GM18870 (cell line): Measurements from ENCODE around the gene LARGE1.

Experiments used
- ATAC-seq: cut with Tn5 transposase; IDR thresholded peaks from one replicate; pipeline ENCODE4 v1.9.1; 2021; ENCODE audit warnings: moderate library complexity; ENCODE audit not compliant: unreplicated experiment

The LARGE1 gene

GRCh38 chr22:33678523-33678922 lies 241.8 kb downstream of the LARGE1 start:
- ATAC-seq = no peak

- no peak for ATAC-seq
These were observed 242.7 kb downstream of the LARGE1 start for GRCh38 chr22:33677536-33677935.

GRCh38 chr22:33674357-33674756 lies 245.9 kb downstream of the LARGE1 start:
- ATAC-seq = no peak

DNA sequence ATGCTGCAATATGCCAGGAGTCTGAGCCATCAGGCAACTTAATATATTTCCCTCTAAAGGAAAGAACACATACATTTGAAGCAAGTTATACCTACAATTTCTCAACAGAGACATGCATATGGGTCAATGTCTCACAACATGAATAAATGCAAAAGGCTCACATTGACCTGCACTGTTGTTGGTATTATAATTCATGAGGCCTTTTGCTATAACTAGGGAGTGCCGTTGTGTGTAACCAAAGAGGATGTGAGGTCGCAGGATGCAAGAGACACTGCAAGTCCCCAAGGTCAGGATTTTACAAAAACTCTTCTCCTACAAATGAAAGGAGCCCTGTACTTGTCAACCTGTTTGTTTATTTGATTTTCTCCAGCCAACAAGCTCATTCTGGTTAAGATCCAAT lies 250.5 kb downstream of the LARGE1 start:
- ATAC-seq = no peak

GRCh38 chr22:33666961-33667619 lies 253.2 kb downstream of the LARGE1 start:
- no peak for ATAC-seq

- no peak for ATAC-seq
These were observed 253.9 kb downstream of the LARGE1 start for GRCh38 chr22:33666279-33666960.

- no peak for ATAC-seq
These were observed 260.8 kb downstream of the LARGE1 start for GRCh38 chr22:33659448-33659847.

DNA sequence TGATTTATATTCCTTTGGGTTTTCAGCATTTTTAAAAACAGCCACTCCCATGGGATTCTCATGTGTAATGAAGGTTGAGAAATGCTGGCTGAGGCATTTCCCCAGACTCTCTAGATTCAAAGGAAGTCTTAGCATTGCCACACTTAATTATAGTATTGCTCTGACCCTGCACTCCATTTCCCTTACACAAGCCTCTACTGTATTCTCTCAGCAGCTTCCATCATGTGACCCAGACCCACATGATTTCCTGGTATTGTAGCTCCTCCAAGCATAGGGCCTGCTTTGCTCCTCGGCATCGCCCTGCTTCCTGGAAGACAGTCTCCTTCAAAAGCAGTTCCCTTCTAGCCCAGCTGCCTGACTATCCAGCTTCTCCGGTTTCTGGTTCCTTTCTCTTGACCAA lies 261.5 kb downstream of the LARGE1 start:
- ATAC-seq = no peak

DNA sequence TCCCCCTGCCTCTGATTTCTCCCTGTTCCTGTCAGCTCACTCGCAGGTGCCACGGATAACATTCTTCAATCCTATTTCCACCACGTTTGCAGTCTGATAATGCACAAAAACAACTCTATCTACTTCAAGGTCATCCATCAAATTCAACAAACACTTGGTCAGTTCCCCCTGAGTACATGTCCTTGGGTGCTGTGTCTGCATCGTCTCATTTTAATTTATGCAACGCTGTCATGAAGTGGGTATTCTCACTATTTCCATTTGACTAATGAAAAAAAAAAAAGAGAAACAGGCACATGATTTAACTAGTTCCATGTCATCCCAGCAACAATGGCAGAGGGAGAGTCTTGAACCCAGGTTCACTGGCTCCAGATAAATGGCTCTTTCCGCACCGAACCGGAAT lies 262.6 kb downstream of the LARGE1 start:
- no peak for ATAC-seq

GRCh38 chr22:33656808-33657628 lies 263.3 kb downstream of the LARGE1 start:
- ATAC-seq = no peak

DNA sequence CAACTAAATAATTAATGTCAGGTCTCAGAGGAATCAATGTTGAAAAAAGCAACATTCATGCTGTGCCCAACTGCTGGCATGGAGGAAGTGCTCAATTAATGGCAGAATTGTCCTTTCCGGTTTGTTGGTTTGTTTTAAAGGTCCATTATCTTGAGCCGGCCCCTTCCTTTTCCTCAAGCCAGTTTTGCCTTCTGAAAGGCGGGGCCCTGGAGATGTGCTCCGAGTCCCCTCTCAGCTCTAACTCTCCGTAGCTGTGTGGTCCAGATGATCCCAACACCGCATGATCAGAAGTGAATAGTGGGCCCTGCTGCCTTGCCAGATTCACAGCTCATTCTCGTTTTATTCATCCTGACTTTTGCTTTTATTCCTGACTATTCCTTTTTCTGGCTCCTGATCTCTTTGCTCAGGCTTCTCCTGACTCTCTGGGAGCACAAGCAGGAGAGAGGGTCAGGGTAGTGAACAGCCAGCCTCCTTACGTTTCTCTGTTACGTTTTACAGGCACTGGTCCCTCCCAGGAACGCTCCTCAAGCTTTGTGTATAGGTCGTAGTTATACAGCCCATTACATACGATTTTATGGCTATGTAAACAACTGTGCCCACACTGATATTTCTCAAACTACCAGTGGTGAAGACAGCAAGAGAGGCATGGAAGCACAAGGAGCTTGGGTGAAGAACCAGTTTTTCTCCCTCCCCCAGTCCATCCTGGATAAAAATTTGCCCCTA lies 265.9 kb downstream of the LARGE1 start:
- ATAC-seq = no peak

DNA sequence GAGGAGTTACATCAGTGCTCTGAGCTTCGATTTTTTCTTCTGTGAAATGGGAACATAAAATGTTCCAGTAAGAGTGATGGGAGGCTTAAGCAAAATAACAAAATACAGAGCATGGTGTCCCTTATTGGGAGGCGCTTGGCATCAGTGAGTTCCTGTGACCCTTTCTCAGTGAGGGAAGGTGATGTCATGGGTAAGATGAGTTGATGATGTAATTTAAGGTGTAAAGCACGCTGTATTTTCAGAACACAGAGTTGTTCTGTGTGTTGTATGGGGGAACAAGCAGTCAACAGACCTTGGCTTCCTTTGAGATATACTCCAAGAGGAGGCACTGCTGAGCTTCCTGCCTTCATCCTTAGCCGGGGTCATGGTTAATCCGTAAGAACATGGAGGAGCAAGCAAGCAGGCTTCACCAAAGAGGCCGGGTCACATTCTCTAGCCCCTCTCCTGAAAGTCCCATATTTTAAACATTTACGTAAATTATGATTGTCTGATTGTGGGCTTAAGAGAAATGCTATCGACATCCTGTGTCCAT lies 266.7 kb downstream of the LARGE1 start:
- no peak for ATAC-seq

DNA sequence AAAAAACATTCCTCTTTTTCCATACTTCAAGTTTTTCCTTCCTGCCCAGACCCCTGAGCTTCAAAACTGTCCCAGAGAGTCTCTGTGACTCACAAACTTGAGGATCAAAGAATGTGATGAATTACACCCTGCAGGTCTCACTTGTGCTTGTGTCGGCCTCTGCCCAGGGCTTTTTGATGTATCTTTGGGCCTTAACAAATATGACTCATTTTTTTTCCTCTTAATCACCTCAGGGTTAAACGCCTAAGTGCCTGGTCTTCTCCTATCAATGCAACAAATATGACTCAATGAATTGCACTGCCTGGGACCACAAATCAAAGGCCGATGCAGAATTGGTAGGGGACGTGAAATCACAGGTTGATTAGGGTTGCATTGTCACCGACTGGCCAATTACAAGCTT lies 267.7 kb downstream of the LARGE1 start:
- no peak for ATAC-seq

DNA sequence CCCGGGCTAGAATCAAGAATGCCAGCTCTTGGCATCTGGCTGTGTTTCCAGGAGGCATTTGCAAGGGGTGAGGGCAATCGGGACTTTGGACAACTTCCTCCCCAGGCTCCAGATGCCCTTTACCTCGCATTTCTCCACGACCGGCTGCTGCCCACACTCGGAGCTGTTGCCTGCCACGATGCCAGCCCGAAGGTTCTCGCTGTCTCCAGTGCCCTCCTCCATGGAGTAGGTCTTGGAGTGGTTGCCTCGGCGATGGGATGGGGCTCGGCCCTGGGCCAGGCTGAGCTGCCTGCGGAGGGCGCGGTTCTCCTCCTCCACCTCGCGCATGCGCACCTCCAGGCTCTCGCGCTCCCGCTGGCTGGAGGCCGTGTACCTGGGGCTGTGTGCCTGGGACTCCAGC lies 270.0 kb downstream of the LARGE1 start:
- ATAC-seq = no peak

GRCh38 chr22:33648478-33648877 lies 271.8 kb downstream of the LARGE1 start:
- no peak for ATAC-seq

DNA sequence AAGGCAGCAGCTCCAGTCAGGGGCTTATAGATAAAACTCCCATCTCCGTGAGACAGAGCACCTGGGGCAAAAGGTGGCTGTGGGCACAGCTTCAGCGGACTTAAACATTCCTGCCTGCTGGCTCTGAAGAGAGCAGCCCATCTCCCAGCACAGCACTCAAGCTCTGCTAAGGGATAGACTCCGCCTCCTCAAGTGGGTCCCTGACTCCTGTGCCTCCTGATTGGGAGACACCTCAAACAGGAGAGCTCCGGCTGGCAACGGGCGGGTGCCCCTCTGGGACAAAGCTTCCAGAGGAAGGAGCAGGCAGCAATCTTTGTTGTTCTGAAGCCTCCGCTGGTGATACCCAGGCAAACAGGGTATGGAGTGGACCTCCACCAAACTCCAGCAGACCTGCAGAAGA lies 279.4 kb downstream of the LARGE1 start:
- no peak for ATAC-seq

DNA sequence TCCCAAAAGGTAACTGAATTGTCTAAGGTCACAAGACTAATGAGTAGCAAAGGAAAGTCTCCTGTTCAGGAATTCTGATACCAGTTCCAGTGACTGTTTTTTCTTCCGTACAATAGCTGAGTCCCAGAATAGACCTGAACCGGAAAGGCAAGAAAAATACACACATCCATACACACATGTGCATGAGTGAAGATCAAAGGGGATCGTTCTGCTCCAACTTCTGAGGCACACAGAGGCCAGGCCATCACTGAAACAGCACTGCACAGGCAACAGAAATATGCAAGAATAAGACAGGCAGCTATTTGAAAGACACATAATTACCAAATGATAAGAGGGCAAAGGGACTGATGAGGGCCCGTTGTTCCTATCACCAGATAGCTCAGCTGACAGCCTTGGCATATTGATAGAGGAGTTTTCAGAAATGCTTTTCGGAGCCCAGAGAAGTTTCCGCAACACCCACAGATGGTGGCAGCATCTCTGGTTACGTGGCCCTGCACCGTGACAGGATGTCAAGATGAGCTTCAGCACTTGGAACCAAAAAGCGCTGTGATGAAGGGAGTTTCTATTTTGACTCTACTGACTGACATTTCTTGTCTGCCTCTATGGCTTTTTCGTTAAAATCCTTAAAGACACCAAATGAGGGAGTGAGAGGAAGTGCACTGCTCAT lies 280.6 kb downstream of the LARGE1 start:
- no peak for ATAC-seq

DNA sequence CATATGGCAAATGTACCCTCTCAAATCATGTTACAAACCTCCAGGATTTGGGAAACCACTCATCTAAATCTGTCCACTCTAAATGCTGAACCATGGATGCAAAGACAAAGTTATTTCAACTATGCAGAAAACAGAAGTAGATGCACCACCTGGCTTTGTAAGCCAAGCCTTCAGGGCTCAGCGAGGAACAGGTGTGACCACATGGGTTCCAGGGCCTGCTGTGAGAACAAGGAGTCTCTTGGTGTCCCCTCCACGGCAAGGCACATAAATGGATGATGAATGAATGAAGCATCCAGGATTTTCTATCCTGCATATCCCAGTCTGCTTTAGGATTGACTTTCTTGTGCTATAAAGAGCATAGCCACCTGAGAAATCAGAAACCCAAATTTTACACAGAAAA lies 284.5 kb downstream of the LARGE1 start:
- no peak for ATAC-seq

DNA sequence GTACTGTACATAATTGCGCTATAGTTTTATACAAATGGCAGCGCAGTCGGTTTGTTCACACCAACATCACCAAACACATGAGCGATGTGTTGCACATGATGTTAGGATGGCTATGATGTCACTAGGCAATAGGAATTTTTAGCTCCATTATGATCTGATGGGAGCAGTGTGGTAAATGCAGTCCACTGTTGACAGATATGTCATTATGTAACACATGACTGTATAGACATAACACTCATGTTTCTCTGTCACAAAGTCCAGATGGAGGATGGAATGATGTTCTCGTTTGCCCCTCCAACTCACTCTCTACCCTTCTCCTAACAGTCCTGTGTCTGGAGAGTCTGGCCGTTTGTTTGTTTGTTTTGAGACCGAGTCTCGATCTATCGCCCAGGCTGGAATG lies 288.5 kb downstream of the LARGE1 start:
- no peak for ATAC-seq

GRCh38 chr22:33625959-33626358 lies 294.3 kb downstream of the LARGE1 start:
- ATAC-seq = no peak

DNA sequence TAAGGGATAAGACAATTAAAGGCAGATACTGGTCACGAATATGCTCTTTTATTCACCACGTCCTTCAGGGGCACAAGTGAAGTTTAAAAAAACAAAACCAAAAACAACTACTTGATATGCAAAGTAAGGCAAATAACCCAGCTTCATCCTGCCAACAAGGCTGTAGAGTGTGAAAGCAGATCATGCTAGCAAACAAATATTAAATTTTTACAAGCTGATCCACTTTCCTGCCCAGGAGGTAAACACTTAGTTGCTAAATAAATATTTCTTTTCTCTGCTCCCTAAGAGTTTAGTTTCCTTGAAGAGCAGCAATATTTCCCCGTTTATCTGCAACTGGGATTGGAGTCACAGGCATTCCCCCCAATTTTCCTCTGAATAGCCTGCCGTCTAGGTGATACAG lies 300.2 kb downstream of the LARGE1 start:
- ATAC-seq = no peak
